GM18868 (cell line): ENCODE results near the gene ZNF485.
"Not testable (repeated sequence)": the region's sequence is repeated elsewhere in the genome, so short reads cannot be mapped to it uniquely, and the experiment has no call there.

ENCODE experiments used
- ATAC-seq: cut with Tn5 transposase; IDR thresholded peaks from one replicate; pipeline ENCODE4 v1.9.1; 2021; ENCODE audit warnings: mild to moderate bottlenecking, moderate library complexity; ENCODE audit not compliant: unreplicated experiment

ZNF485 gene

DNA sequence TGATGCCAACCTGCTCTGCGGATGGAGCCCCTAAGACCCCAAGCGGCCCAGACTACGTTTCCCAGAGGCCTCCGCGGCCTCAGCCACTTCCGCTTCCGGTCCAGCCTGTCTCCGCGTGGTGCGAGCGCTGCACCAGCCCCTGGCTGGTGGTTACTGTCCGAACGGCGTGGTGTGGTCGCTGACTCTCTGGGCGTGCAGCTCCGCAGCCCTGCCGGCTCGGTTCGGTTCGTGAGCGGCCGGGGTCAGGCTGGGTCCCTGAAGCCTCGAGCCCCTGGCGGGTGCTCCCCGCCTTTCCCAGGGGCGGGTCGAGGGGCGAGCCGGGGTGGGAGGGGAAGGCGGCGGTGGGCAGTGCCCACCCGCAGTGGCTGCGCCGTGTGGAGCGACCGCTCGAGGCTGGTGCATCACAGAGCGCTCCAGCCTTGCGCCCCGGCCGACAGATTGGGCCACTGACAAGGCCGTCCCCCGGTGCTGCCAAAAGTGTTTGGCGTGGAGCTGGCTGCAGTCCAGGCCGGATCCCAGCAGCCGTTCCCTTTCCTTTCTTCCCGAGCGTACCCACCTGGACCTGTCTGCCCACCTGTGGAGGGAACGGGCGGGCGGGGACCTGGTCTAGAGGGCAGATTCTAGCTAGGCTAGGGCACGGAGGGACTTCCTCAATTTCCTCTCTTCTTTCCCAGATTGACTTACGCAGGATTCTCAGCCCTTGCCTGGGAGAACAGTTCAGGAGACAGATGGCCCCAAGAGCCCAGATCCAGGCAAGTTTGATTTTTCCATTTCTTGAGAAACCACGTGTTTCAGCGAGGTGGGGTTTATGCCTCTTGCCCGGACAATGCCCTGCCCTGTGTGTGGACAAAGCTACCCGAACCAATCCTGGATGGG lies at the start of gene ZNF485:
Gene ZNF485 (plus strand): TSS at position 116 of the 876 bp plus-strand sequence. CDS start 613 bp downstream, at position 729.
- ATAC-seq: peak; percentile 99

DNA sequence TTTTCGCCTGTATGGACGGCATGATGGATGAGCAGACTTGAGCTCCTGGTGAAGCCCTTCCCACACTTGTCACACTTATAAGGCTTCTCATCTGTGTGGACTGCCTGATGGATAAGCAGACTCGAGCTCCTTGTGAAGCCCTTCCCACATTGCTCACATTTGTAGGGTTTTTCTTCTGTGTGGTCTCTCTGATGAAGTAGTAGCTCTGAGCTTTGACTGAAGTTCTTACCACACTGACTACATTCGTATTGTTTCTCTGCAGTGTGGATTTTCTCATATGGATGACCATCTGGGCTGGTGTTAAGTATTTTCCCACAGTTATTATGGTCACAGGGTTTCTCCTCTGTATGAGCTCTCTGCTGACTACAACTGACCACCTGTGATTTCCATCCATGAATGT lies 49.0 kb upstream of the ZNF485 start:
- no peak for ATAC-seq

DNA sequence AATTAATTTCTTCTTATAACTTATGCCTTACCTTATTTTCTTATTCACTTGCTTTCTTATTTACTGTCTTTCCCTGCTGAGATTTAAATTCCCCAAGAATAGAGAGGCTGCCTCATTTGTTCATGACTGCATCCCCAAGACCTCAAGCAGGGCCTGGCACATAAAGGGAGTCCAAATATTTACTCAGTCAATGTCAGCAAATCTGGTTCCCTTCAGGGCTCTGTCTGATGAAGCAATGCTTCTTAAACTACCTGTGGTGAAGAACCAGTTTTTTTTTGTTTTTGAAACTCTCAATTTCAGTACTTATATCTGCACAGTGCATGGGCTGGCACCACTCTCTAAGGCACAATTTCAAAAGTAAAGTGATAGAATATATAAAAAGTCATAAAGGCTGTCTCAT lies 36.6 kb upstream of the ZNF485 start:
- no peak for ATAC-seq

DNA sequence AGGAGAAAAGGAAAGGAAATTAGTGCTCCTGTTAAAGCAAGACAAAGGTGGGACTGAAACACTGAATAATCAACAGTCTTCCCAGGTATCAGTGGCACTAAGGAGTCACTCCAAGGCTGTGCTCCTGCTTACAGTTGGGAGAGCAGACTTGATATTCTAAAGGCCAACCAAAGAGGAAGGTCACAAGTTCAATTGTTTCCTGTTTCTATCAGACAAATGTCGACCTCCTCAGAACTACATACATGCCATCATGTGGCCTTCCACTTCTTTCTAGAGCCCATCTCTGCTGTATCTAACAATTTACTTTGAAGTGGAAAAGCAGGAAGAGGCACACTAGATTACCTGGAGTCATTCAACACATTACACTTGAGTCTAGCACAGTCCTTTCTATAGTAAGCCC lies 35.3 kb upstream of the ZNF485 start:
- ATAC-seq: no peak

DNA sequence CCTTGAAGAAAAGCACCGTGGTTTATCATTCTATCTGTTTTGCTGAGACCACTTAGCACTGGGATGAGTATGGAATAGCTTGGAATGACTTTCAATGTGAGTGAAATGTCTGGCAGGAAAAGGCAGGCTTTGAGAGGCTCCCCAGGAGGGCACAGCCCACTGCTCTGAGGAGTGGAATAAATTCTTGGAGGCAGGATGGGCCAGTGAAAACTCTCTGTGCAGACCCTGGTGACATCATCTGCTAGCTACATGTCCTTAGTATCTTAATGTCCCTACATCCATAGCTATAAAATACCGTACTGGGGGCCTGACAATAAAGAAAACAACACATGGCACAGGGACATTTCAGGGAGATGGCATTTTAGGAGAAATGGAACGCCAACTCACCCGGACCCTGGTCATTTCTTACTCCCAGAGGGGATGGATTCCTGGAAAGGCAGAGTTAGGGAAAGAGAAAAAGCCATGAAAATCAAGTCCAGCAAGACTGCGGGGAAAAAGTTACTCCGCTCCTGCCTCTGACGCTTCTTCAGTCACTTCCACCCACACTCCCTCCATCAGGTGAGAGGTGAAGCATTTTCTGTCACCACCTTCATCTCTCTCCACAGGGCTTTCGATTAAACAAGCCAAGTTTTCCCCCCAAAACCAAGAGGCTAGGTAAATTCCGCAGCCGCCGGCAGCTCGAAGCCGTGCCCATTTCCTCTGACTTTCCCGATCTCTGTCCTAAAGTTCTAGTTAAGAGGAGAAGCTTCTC lies 32.8 kb upstream of the ZNF485 start:
- ATAC-seq: no peak

DNA sequence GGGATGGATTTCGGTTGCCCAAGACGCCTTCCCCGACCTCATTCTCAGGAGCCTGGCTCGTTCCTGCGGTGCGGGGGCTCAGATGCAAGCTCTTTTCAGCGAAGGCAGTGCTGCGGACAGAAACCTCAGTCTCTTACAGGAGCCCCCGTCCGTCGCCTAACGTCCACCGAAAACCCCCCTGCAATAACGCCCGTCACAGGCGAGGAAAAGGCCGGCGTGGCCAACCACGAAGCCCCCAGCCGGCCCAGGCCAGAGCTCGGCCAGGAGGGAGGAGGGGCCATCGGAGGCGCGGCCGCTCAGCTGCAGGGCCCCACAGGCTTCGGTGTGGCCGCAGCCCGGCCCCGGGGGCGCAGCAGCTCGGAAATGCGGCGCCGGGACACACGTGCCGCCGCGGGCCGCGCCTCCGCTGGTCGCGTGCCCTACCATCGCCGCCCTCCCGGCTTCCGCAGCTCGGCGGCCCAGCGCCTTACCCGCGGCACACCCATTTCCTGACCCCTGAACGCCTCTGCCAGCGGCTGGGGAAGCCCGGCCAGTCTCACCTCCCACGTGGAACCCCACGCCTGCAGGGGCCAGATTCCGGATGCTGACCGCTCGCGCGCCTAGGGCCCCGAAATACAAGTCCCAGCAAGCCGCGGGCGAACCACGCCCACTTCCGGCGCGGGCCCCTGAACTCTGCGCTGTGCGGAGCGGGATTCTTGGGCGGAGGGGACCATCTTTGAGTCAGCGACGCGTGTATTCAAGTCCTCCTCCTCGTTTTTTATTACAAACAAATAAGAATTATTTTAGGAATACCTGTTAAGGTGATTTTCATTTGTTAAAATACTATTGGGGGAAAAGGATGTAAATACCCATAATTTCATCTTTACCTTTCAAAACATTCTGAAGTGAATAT lies 32.0 kb upstream of the ZNF485 start, which contains the start of gene ZNF239:
Gene ZNF239 (minus strand): TSS at position 616 of the 892 bp plus-strand sequence. CDS start 16,537 bp downstream, outside the sequence.
- no peak for ATAC-seq

DNA sequence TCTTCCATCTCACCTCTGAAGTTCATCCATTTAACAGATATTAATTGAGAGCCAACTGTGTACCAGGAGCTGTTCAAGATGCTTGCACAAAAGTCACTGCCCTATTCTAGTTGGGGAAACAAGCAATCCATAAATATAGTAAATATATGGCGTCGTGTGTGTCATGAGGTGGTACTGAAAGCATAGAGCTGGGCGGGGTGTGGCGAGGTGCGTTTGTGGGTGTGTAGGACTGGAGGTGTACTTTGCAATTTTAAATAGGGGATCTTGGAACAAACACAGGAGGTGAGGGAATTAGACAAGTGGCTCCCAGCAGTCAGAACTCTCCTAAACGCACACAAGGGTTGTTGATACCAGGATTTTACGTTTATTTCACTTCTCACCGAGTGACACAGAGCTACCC lies 31.3 kb upstream of the ZNF485 start:
- no peak for ATAC-seq

DNA sequence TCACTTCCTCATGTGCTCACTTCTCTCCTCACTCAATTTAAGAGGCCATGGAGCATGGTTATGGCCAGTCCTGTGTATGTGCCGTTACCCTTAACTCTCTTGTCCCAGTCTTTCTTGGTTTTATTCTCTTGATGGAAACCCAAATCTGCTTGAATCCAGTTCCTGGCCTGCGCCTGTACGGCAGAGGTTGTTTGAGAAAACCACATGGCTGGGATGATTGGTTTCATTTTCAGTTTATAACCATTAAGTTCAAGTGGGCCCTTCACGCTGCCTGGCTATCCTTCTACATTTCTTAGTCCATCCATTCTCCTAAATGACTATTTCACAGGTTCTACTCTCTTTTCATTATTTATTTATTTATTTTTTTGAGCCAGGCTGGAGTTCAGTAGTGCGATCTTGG lies 30.2 kb upstream of the ZNF485 start:
- ATAC-seq: no peak

DNA sequence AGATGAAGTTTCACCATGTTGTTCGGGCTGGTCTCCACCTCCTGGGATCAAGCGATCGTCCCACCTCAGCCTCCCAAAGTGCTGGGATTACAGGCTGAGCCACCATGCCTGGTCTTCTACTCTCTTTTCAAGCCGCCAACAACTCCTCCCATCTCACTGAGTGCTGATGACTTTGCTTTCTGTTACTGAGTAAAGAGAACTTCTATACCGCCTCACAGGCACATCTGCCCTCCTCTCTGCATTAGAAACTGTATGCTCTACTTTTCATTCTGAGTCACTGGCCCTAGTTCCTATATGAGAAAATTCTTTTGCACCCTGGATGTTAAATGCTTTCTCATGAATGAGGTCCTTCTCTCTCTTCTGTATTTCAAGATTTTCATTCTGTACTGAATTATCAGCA lies 29.7 kb upstream of the ZNF485 start:
- no peak for ATAC-seq

DNA sequence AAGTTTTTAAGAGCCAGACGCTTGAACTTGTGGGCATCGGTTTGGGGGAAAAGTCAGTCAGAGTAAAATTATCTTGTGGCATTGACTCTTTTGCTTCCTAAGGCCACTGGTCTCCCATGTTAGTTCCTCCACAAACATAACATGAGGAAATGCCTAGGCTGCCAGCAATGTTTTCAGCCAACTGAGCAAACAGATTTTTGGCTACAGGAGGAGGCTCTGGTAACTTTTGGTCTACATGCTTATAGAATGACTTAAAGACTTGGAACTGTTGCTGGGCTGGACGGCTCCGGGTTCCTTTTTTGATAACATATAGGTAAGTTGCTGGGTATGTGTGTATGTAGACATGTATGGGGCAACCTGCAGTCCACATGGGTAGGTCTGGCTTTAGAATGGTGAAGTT lies 22.2 kb upstream of the ZNF485 start:
- no peak for ATAC-seq

DNA sequence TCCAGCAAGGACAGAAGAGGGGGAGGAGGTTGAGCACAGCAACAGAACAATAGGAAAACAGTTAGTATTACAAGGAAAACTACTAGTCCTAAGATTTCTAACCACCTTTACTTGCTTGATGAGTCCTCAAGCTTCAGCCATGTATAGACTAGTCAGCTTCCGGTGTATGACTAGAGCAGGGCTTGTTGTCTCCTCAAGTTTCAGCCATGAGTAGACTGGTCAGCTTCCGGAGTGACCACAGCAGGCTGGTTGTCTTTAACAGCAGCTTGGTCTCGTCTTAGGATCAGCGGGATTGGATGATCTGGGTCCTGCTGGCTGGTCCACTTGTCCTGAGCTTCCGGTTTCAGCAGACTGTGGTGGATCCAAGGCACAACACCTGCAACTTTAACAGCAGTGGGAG lies 21.2 kb upstream of the ZNF485 start:
- ATAC-seq: no peak

DNA sequence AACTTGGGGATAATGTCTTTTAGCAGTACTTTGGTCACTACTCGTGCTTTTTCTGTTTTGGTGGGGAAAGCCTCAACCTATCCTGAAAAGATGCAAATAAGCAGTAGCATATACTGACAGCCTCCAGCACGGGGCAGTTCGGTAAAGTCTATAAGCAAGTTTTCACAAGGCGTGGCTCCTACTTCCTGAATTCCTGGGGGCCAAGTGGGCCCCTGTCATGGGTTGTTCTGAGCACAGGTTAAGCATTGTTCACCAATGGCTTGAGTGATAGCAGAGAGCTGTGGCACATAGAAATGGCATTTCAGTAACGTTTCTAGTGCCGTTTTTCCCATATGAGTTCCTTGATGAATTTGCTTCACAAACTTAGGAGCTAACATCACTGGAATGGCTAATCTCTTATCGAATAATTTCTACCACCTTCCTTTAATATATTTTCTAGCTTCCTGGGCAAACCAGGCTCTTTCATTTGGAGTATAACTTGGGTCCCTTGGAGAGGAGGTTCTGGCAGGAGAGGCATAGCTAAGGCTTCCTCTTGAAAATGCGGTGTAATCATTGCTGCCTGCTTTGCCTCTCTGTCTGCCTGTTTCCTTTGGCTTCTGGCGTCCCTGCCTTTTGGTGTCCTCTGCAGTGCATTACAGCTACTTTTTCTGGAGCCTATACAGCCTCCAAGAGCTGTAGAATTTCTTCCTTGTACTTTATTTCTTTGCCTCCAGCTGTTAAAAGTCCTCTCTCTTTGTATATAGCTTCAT lies 20.1 kb upstream of the ZNF485 start:
- no peak for ATAC-seq

DNA sequence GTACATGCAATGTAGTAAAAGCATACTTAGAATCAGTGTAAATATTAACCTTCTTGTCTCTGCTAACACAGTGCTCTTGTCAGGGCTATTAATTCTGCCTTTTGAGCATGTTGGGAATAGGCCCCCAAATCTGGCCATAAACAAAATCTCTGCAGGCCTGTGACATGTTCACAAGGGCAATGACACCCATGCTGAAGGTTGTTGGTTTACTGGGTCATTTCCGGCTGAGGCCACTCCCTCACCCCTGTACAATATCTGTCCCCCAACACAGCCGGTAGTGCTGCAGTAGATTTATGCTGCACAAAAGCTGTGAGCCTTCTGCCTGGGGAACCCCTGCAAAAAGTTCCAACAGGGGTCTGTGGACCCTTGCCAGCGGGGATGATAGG lies 19.5 kb upstream of the ZNF485 start:
- ATAC-seq: not testable (repeated sequence)

DNA sequence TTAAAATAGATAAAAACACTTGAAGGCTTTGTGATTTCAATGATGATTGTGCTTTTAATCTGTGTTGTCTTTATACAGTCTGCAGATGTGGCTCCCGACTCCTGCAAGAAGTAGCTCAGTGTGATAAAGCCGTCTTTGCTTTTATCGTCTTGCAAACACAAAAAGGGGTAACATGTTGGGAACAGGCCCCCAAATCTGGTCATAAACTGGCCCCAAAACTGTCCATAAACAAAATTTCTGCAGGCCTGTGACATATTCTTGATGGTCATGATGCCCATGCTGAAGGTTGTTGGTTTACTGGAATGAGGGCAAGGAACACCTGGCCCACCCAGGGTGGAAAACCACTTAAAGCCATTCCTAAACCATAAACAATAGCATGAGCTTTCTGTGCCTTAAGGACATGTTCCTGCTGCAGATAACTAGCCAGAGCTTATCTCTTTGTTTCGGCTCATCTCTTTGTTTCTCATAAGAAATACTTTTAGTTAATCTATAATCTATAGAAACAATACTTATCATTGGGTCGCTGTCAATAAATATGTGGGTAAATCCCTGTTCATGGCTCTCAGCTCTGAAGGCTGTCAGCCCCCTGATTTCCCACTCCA lies 14.8 kb upstream of the ZNF485 start:
- no peak for ATAC-seq

DNA sequence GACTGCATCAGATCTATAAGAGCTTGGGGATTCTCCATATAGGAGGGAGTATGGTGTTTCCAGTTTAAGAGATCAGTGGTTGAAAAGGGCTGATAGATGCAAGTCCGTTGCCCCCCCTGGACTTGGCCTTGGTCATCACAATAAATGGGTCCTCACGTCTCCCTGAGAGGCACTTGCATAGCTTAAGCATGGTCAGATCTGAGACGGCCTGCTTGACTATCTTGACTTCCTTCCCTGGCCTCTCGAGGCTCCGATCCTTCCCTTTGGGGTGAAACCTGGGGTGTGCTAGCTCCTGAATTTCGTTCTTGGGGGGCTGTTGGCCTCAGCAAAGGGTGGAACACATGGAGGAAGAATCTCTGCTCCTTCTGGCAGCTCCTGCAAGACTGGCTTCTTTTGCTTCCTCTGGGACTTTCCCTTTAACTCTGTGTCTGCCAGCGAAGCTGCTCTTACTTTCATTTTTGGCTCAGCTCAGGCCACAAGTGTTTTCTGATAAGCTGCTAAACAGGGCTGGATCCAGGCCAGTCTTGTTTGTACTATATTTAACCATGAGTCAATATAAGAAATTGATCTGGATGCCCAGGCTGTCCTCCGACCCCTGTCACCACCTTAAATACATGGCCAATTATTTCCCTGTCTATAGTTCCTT lies 11.2 kb upstream of the ZNF485 start:
- ATAC-seq: peak; percentile 94

DNA sequence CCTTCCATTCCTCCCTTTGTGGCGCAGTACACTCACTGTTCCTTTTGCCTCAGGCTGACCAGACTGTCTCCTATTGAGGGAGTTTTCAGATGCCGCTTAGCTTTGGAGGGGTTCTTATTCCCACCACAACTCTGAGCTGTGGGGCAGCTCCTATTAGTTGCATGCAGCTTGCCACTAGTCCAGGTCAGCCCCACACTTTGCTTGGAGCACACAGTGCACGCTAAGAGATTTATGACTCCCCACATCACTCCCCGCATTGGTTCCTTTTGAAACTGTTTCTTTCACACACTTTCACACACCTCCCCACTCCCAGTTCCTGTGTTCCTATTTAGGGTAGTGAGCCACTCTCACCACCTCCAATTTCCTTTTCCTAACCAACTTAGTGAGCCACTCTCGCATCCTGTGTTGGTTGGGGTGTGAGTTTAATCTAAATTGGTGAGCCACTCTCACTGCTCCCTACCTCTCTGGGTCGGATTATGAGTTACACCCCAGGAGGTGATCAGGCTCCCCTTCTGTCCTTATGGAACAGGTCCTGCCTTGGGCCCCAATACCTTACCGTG lies 10.4 kb upstream of the ZNF485 start:
- peak; percentile 48 for ATAC-seq

DNA sequence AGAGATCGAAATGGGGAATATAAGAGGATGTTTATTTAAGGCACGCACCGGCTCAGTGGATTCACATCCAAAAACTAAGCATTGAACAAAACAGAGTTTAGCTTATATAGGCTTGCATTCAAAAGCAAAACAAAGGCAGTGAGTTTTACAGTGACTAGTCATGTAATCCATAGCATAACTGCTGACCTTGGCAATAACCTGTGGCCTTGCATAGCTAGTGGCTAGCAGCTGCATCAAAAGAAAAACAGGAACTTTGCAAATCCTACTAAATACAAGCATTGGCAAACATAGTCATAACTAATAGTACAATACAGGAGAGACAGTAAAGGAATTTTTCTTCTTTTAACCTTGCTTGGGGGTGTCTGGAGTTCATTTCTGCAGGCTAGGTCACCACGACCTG lies 9.7 kb upstream of the ZNF485 start:
- no peak for ATAC-seq

DNA sequence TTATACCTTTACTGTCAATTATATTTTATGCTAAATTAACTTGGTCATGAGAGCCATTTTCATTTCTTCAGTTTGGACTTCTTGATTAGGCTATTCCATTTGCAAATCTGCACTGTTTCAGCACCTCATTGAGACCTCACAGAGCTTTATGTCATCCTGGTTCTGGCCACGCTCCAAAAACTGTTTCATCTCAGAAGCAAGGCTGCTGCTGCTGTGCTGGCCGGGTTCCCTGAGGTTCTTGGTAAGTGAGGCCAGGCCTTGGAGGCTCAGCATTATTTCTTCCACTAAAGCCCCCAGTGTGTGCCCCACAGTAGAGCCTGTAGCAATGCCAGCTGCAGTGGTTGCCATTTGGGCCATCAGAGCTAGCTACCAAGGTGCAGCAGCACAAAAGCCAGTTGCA lies 7.8 kb upstream of the ZNF485 start:
- ATAC-seq: no peak

DNA sequence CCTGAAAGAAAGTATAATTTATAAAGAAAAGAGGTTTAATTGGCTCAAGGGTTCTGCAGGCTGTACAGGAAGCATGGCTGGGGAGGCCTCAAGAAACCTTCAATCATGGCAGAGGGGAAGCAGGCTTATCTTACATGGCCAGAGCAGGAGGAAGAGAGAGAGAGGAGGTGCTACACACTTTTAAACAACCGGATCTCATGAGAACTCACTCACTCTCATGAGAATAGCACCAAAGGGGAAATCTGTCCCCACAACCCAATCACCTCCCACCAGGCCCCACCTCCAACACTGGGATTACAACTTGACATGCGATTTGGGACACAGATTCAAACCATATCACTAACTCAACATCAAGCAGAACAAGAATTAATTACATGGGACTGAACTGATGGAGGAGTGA lies 6.9 kb upstream of the ZNF485 start:
- ATAC-seq: no peak
